OCI-LY3 (cell line): ENCODE results near the gene MRE11.

Experiments
- H2AFZ ChIP-seq: fragments of 200-600, 300-600 bp; shearing (Covaris generic); 2 replicates; pipeline ENCODE4 v1.6.0; 2014; ENCODE audit warnings: antibody characterized with exemption, low read depth, low read length
- H3K27ac ChIP-seq: fragments of 200-600, 300-600 bp; sonication (generic); 2 replicates; pipeline ENCODE4 v1.5.1; 2014; ENCODE audit warnings: mild to moderate bottlenecking, low read length, moderate library complexity, mixed read lengths
- H3K27me3 ChIP-seq: fragments of 200-600, 300-600 bp; sonication (generic); 2 replicates; pipeline ENCODE4 v1.6.1; 2014; ENCODE audit warnings: low read depth, low read length, mixed read lengths
- H3K36me3 ChIP-seq: fragments of 200-600, 300-600 bp; sonication (generic); replicated peaks from 2 replicates; pipeline ENCODE3; 2014; ENCODE audit warnings: low read depth, low read length, mixed read lengths
- H3K4me1 ChIP-seq: fragments of 300-600, 200-600 bp; sonication (generic); 2 replicates; pipeline ENCODE4 v1.6.1; 2014; ENCODE audit warnings: low read length, mixed read lengths
- H3K4me2 ChIP-seq: fragments of 200-600, 300-600 bp; sonication (generic); 2 replicates; pipeline ENCODE4 v1.6.1; 2014; ENCODE audit warnings: low read length, mixed read lengths
- H3K4me3 ChIP-seq: fragments of 300-600, 200-600 bp; sonication (generic); 2 replicates; pipeline ENCODE4 v1.5.1; 2014; ENCODE audit warnings: antibody characterized with exemption, mild to moderate bottlenecking, low read length, moderate library complexity
- H3K79me2 ChIP-seq: fragments of 300-600, 200-600 bp; shearing (Covaris generic); 2 replicates; pipeline ENCODE4 v1.6.1; 2014; ENCODE audit warnings: mild to moderate bottlenecking, low read length, mixed read lengths
- H3K9ac ChIP-seq: fragments of 300-600, 200-600 bp; shearing (Covaris generic); 2 replicates; pipeline ENCODE4 v1.6.0; 2014; ENCODE audit warnings: mild to moderate bottlenecking, low read length, moderate library complexity
- H3K9me3 ChIP-seq: fragments of 200-600, 300-600 bp; shearing (Covaris generic); 2 replicates; pipeline ENCODE4 v1.6.1; 2014; ENCODE audit warnings: low read length, mixed read lengths; ENCODE audit not compliant: insufficient read depth
- H4K20me1 ChIP-seq: fragments of 200-600, 300-600 bp; sonication (generic); 2 replicates; pipeline ENCODE4 v1.6.1; 2016; ENCODE audit warnings: low read length, mixed read lengths; ENCODE audit not compliant: insufficient read depth
- EZH2phosphoT487 ChIP-seq: fragments of 200-600 bp; shearing (Covaris generic); IDR thresholded peaks from 2 replicates; pipeline ENCODE4 v1.6.1; 2018; ENCODE audit warnings: antibody characterized with exemption, mixed run types, low read depth
- TF ChIP-seq, protein P1 (sequence below): fragments of 200-600, 300-600 bp; sonication (generic); IDR thresholded peaks from 2 replicates; pipeline ENCODE4 v1.5.1; 2014; ENCODE audit warnings: antibody characterized with exemption, low read length, low read depth

The MRE11 gene

DNA sequence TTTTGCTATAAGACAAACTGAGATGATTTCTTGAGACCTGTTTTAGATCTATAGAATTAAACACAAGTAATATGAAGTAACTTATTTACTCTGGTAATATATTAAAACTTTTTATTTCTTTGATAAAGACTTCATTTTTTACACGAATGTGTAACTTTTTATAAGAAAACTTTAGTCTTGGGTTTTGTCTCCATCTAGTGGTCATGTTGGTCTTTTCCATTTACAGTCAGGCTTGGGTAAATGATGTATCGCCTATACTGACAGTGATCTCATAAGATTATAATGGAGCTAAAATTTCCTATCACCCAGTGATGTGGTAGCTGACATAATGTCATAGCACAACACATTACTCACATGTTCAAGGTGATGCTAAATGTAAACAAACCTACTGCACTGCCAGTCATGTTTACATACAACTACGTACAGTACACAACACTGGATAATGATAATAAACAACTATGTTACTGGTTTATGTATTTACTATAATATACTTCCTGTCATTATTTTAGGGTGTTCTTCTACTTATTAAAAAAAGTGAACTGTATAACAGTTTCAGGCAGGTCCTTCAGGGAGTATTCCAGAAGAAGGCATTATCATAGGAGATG is 11.1 kb upstream of the MRE11 start:
- Histone ChIP-seq H3K4me1 (no peaks in the 10 kb centered on the region), H2AFZ (no peak overlapping the region), H3K9ac (no peak overlapping the region), H3K27ac (no peak overlapping the region), H3K27me3 (no peaks in the 10 kb centered on the region), H3K4me2 (no peak overlapping the region), H3K36me3 (peaks cover 11% of the 10 kb centered on the region), H4K20me1 (no peaks in the 10 kb centered on the region), H3K9me3 (no peaks in the 10 kb centered on the region), H3K79me2 (no peaks in the 10 kb centered on the region), H3K4me3 (no peak overlapping the region)
- TF ChIP-seq, protein P1, sequence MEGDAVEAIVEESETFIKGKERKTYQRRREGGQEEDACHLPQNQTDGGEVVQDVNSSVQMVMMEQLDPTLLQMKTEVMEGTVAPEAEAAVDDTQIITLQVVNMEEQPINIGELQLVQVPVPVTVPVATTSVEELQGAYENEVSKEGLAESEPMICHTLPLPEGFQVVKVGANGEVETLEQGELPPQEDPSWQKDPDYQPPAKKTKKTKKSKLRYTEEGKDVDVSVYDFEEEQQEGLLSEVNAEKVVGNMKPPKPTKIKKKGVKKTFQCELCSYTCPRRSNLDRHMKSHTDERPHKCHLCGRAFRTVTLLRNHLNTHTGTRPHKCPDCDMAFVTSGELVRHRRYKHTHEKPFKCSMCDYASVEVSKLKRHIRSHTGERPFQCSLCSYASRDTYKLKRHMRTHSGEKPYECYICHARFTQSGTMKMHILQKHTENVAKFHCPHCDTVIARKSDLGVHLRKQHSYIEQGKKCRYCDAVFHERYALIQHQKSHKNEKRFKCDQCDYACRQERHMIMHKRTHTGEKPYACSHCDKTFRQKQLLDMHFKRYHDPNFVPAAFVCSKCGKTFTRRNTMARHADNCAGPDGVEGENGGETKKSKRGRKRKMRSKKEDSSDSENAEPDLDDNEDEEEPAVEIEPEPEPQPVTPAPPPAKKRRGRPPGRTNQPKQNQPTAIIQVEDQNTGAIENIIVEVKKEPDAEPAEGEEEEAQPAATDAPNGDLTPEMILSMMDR, result peak; percentile 80
- TF ChIP-seq EZH2phosphoT487, result no peak

DNA sequence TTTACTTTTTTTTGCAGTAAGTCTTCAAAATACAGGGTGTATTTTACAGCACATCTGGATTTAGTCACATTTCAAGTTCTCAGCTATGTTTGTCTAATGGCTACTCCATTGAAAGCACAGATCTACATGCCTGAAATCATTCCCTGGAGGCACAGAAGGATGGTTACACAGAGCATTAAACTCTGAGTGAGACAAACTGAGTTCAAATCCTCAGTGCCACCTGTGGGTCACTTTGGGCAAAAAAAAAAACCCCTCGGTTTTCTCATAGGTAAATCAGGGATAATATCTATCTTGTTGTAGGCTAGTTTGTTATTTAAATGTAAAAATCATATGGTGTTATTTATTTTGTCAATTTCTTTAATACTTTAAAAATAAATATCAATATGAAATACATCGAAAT is 7.9 kb upstream of the MRE11 start:
- Histone ChIP-seq H2AFZ (no peak overlapping the region), H3K79me2 (no peaks in the 10 kb centered on the region), H3K27ac (no peak overlapping the region), H3K4me2 (no peak overlapping the region), H4K20me1 (no peaks in the 10 kb centered on the region), H3K9ac (no peak overlapping the region), H3K4me1 (no peaks in the 10 kb centered on the region), H3K9me3 (no peaks in the 10 kb centered on the region), H3K4me3 (no peak overlapping the region), H3K27me3 (no peaks in the 10 kb centered on the region), H3K36me3 (peaks cover 25% of the 10 kb centered on the region)
- no peak for TF ChIP-seq EZH2phosphoT487
- TF ChIP-seq, protein P1, result peak; percentile 37

DNA sequence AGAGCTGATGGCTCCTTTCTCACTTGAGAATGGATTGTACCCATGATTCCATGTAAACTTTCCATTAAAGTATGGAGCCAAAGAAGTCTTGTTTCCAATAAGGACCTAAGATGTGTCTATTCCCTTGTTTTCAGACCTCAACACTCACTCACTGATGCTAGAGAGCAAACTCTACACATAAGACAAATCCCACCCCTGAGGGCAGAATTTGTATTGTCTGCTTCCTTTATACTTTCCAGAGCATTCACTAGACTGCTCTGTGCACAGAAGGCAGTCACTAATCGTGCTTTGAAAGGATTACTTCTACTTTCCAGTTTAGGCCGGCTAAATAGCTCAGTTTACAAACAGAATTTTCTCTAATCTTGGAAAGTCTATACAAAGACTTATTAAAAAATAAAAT is 6.5 kb upstream of the MRE11 start:
- TF ChIP-seq, protein P1, result no peak
- no peak for TF ChIP-seq EZH2phosphoT487
- Histone ChIP-seq H3K4me3 (no peak overlapping the region), H3K27me3 (no peaks in the 10 kb centered on the region), H3K79me2 (peaks cover 6% of the 10 kb centered on the region; the same call in 1 of the 2 replicates), H3K4me2 (no peak overlapping the region), H4K20me1 (no peaks in the 10 kb centered on the region), H3K27ac (no peak overlapping the region), H2AFZ (no peak overlapping the region), H3K36me3 (peaks cover 25% of the 10 kb centered on the region), H3K4me1 (0 out of 2 replicates have a peak, but pooled peaks cover 2% of the 10 kb centered on the region), H3K9ac (no peak overlapping the region), H3K9me3 (no peaks in the 10 kb centered on the region)

DNA sequence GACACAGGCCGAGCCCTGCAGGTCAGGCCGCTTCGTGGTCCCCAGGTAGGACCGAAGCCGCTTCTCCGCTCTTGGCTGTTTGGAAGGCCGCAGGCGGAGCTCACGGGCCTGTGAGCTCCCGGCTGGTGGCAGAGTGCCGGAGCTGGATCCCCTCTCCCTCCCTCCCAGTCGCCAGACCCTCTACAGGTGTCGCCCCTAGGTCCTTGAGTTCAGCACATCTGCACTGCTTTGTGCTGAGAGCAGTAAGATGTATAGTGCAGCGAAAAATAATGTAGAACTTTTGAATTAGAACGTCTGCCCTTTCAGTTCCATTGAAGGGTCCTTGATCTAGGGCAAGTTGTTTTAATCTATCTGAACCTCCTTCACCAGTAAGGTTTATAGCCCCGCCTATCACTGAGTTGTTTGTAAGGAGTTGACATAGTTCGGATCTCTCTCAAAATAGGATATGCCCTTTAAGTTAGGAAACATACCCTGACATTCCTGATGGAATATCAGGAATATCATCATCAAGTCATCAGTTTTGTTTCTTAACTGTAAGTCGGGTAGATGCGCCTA is 559 bp upstream of the MRE11 start:
- Histone ChIP-seq H3K79me2 (peaks cover 47% of the 10 kb centered on the region), H3K27me3 (no peaks in the 10 kb centered on the region), H2AFZ (peak overlapping the region; percentile 27; the same call in 1 of the 2 replicates), H3K9me3 (no peaks in the 10 kb centered on the region), H3K27ac (0 out of 2 replicates have a peak overlapping the region, but pooled peaks have one; percentile 11), H3K36me3 (peaks cover 29% of the 10 kb centered on the region), H3K4me3 (peak overlapping the region; percentile 86), H3K4me1 (peaks cover 21% of the 10 kb centered on the region), H3K9ac (peak overlapping the region; percentile 63), H3K4me2 (peak overlapping the region; percentile 84), H4K20me1 (no peaks in the 10 kb centered on the region)
- TF ChIP-seq, protein P1, result no peak
- TF ChIP-seq EZH2phosphoT487, result no peak
